Right lobe of liver (tissue), 6 donors: ENCODE data around the gene ZNF785. TPM values are rescaled to one million over a fixed set of nuclear protein-coding genes. Genes with fewer than 3 reads are reported as not detected.
"Not testable (repeated sequence)": the region's sequence is repeated elsewhere in the genome, so short reads cannot be mapped to it uniquely, and the experiment has no call there.

Source experiments
- ATAC-seq, 4 donors: fragments of 200-7000 bp; cut with Tn5 transposase; one replicate each; pipeline ENCODE4 v1.9.1; 2020; ENCODE audit warnings: mild to moderate bottlenecking in 4 of 4, moderate library complexity in 4 of 4
- DNase-seq, 3 donors: peaks; one replicate each; pipeline ENCODE4 v3.0.0-alpha.2; 2020
- H3K27ac ChIP-seq, 3 donors: fragments of 200-600 bp; one replicate each; pipeline ENCODE4 v1.8.0; 2022
- H3K27me3 ChIP-seq, 2 donors: fragments of 200-600 bp; one replicate each; pipeline ENCODE4 v1.8.0; 2022
- H3K36me3 ChIP-seq, 4 donors: fragments of 200-600 bp; sonication (generic) in 1 of 4; one replicate each; pipeline versions ENCODE4 v1.5.1 to v1.8.0; 2017 to 2022; ENCODE audit warnings: control low read depth in 1 of 4
- H3K4me1 ChIP-seq, 4 donors: fragments of 200-600 bp; sonication (generic) in 1 of 4; one replicate each; pipeline versions ENCODE4 v1.5.1 to v1.8.0; 2017 to 2022; ENCODE audit warnings: control low read depth in 1 of 4
- H3K4me3 ChIP-seq, 3 donors: fragments of 200-600 bp; one replicate each; pipeline ENCODE4 v1.8.0; 2022
- H3K9me3 ChIP-seq, 4 donors: fragments of 200-600 bp; sonication (generic) in 1 of 4; one replicate each; pipeline versions ENCODE4 v1.5.1 to v1.8.0; 2017 to 2022; ENCODE audit warnings: control low read depth in 1 of 4
- CTCF ChIP-seq, 4 donors: fragments of 200-600 bp in 3 of 4; fragments of 450-650 bp in 1 of 4; IDR thresholded peaks; one replicate each; pipeline versions ENCODE4 v1.5.1 to v1.8.0; 2016 to 2022; ENCODE audit warnings: antibody characterized with exemption in 4 of 4, mild to moderate bottlenecking in 2 of 4
- POLR2A ChIP-seq: fragments of 450-650 bp; IDR thresholded peaks from one replicate; pipeline ENCODE4 v1.6.1; 2017; ENCODE audit warnings: antibody characterized with exemption, mild to moderate bottlenecking
- WGBS: methylation state at CpG from one replicate; pipeline ENCODE4 v1.1.6; 2018; ENCODE audit warnings: low coverage, low lambda C conversion rate; ENCODE audit not compliant: insufficient coverage; ENCODE audit errors: missing lambda C conversion rate; 5-methylcytosine and 5-hydroxymethylcytosine counted together
- intact Hi-C, 2 donors: fragments of 100-400 bp; cut with DNase I; formaldehyde crosslinking; loops; one replicate each; pipeline versions ENCODE4 v1.11.2 to v1.14.1; 2022
- long read RNA-seq: library from polyadenylated mRNA; unstranded; transcript quantifications from one replicate; pipeline ENCODE4 v2.0.0, GENCODE V29; 2019
- total RNA-seq, 6 experiments: library from RNA; depleted of rRNA in 2 of 6; stranded (reverse); fragments of >200 nt in 2 of 6; fragmentation: NEBNext Ultra II Directional in 3 of 6; extraction: Animal tissue kit (Norgen Biotek cat#: 25700) in 3 of 6; gene quantifications; one replicate each; pipeline versions ENCODE4 v1.1.0 to v1.2.4, GENCODE V29; 2016 to 2023
- donor health status: DM: no; HTN: yes; CAD: no.
- donor health status: DM: no; HTN: no; CAD: no.
- donor health status: DM: no; HTN: no; CAD: no.
- donor health status: DM: no; HTN: yes; CAD: no.
- donor health status: DM: no; HTN: yes; CAD: no.

ZNF785 gene
- 1 to 10 TPM; 2.4 to 6.5 (median 5.6) TPM for total RNA-seq
- long read RNA-seq, result 0 reads

DNA sequence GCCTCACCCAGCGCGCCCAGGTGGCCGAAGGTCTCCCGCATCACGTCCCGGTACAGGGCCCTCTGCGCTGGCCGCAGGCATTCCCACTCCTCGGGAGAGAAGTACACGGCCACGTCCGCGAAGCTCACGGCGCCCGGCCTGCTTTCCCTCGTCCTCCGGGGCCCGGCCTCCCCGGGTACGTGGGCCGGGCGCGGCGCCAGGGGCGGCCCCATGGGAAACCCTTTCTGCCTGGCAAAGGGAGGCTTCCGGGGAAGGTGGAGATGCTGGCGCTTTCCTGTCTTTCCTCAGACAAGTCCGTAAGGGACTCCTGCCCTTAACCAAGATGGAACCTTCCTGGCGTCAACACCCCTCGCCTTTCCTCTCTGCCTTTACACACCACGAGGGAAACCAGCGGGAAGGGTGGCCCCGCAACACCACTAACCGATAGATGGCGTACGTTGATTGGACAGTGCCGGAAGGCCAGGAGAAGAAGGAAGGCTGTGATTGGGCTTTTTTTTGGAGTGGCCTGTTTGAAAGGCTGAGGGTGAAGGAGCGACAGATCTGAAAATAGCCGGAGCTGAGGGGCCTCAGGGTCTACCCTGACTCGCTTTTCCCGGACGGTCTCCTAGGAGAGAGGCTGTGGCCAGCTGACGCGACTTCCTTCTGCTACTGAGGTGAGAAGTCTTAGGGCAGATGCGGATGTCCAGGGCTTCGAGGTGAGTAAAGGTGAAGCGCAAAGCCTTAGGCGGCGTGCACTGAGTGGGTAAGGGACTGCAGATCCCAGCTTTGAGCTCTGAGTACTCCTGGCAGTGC is at the start of gene ZNF785:
Gene ZNF785 (minus strand): TSS at position 298 of the 792 bp plus-strand sequence. CDS start 86 bp downstream, at position 212.
- 0% methylated on average over 18 of the region's 50 CpGs for WGBS
- TF ChIP-seq CTCF (IDR thresholded peaks at IDR 0.05) (peak in 3 of 4 donors; percentile 30 to 47 (median 37)), POLR2A (peak; percentile 18)
- H3K36me3 ChIP-seq, result peaks cover 0 to 12% (median 6%) of the 10 kb centered on the region in 4 donors
- no peaks in the 10 kb centered on the region for H3K27me3 ChIP-seq
- peak; percentile 98 to 99 (median 98) for ATAC-seq
- DNase-seq, result peak; percentile 94 to 98 (median 96)
- intact Hi-C loops, result no loop called here
- no peaks in the 10 kb centered on the region for H3K9me3 ChIP-seq
- H3K27ac ChIP-seq, result peak within 1 kb of the TSS; percentile 74 to 88 (median 85)
- H3K4me3 ChIP-seq, result peak within 1 kb of the TSS; percentile 67 to 81 (median 77)
- peaks cover 0 to 6% (median 2%) of the 10 kb centered on the region in 4 donors for H3K4me1 ChIP-seq

DNA sequence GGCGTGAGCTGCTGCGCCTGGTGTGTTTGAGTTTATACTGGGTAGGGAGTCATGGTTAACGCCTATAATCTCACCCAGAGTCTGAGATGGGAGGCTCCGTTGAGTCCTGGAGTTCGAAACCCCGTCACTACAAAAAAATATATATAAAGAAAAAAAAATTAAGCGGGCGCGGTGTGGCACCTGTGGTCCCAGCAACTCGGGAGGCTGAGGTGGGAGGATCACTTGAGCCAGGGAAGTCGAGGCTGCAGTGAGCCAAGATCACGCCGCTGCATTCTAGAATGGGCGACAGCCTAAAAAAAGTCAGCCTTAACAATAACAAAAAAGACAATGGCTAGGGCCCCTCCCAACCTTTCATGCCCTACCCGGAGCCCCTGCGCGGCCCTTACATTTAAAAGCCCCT is 48.0 kb upstream of the ZNF785 start:
- no peak for ATAC-seq
- peak overlapping the region; percentile 85 to 95 (median 88) for H3K27ac ChIP-seq
- no peak for DNase-seq
- intact Hi-C loops, result no loop called here
- H3K9me3 ChIP-seq, result no peaks in the 10 kb centered on the region
- no peaks in the 10 kb centered on the region for H3K36me3 ChIP-seq
- no peaks in the 10 kb centered on the region for H3K27me3 ChIP-seq
- H3K4me3 ChIP-seq, result peak overlapping the region; percentile 52 to 75 (median 72)
- WGBS, result 89% methylated on average over 17 of the region's 17 CpGs
- TF ChIP-seq POLR2A (no peak), CTCF (IDR thresholded peaks at IDR 0.05) (no peak)
- peaks cover 0 to 12% (median 2%) of the 10 kb centered on the region in 4 donors for H3K4me1 ChIP-seq

- H3K9me3 ChIP-seq, intact Hi-C loops, H3K27me3 ChIP-seq, ATAC-seq, H3K36me3 ChIP-seq, H3K4me3 ChIP-seq, H3K27ac ChIP-seq, DNase-seq: not testable (repeated sequence)
- 96% methylated on average over 4 of the region's 7 CpGs for WGBS
- peaks cover 0 to 14% (median 2%) of the 10 kb centered on the region in 4 donors for H3K4me1 ChIP-seq
These were observed 47.0 kb upstream of the ZNF785 start for GRCh38 chr16:30632454-30632853.

DNA sequence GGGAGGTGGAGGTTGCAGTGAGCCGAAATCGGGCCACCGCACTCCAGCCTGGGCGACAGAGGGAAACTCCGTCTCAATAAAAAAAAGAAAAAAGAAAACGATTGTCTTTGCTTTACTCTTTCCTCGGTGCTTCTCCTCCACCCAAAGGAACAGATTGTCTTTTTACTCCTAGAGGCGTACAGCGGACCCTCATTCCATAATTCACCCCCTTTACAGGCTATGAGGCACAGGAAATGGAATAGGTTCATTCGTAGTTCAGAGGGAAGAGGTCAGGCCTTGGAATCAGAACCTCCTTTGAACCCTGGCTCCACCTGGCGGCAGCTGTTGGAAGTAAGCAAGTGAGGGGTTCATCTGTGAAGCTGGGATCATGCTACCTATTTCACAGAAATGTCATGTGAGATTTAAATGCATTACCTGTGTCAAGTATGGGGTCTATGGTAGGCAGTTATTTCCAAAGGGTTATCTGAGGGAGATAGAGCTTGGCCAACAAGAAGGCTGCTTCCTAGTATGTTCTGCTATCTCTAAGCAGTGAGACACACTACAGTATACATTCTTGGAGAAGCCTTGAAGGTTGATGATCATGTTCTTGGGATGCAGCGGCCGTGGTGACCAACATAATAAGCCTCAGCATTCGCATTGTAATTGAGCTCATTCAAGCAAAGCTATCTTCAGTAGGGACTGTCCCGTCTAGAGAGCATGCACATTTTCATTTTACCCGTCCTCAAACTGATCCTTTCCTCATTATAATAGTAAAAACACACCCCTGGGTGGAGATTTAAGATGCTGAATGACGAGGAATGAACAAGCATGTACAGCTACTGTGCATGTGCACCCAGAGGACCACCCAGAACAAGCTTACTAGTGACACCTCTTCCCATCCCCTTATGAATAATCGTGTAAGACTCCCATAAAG is 43.4 kb upstream of the ZNF785 start:
- H3K9me3 ChIP-seq, result no peaks in the 10 kb centered on the region
- H3K27ac ChIP-seq, result peak overlapping the region in 2 of 3 donors; percentile 50 to 58
- intact Hi-C loops, result loop anchor here in 1 of 2 donors (10.0 kb wide), 1 partner anchor 204 kb away; no protein-coding TSS in a partner anchor
- no peak overlapping the region for H3K4me3 ChIP-seq
- H3K36me3 ChIP-seq, result no peaks in the 10 kb centered on the region
- H3K27me3 ChIP-seq, result no peaks in the 10 kb centered on the region
- 25% methylated on average over 18 of the region's 18 CpGs for WGBS
- ATAC-seq (peak; percentile 96 to 99 (median 98)), DNase-seq (peak; percentile 84 to 87 (median 86))
- TF ChIP-seq CTCF (IDR thresholded peaks at IDR 0.05), result peak; percentile 85 to 95 (median 95)
- no peak for TF ChIP-seq POLR2A
- H3K4me1 ChIP-seq, result peaks cover 0 to 8% (median 0%) of the 10 kb centered on the region in 4 donors
